GM12801 (cell line): ENCODE data around the gene YIPF3.

Experiments used
- CTCF ChIP-seq: IDR thresholded peaks from one replicate; pipeline ENCODE4 v1.5.1; 2011; ENCODE audit warnings: control low read depth; ENCODE audit not compliant: insufficient read length; ENCODE audit errors: extremely low read depth

YIPF3 gene

GRCh38 chr6:43481591-43482236 is 35.0 kb downstream of the YIPF3 start:
- no peak for TF ChIP-seq CTCF

- no peak for TF ChIP-seq CTCF
Observed at GRCh38 chr6:43481075-43481474, 35.7 kb downstream of the YIPF3 start.

- no peak for TF ChIP-seq CTCF
Observed at GRCh38 chr6:43478008-43478372, 38.7 kb downstream of the YIPF3 start.

GRCh38 chr6:43477235-43478007 is 39.3 kb downstream of the YIPF3 start, which contains the start of gene TJAP1:
TSS of gene TJAP1 (plus strand) at chr6:43477570. CDS start at chr6:43499002, 21,432 bp downstream.
- TF ChIP-seq CTCF, result no peak

GRCh38 chr6:43476746-43477145 is 40.0 kb downstream of the YIPF3 start:
- no peak for TF ChIP-seq CTCF

- no peak for TF ChIP-seq CTCF
Observed at GRCh38 chr6:43475516-43475915, 41.2 kb downstream of the YIPF3 start.

GRCh38 chr6:43472515-43472914 is 44.2 kb downstream of the YIPF3 start:
- TF ChIP-seq CTCF, result no peak
